ENCODE measurements around the gene H3-3A.
"Not testable (repeated sequence)": the region's sequence is repeated elsewhere in the genome, so short reads cannot be mapped to it uniquely, and the experiment has no call there.

Gene H3-3A

GRCh38 chr1:226085675-226086285, 23.3 kb downstream of the H3-3A start:
- no peak for DNase-seq (ENCODE audit: low spot score)

GRCh38 chr1:226086776-226087175, 24.3 kb downstream of the H3-3A start:
- no peak for DNase-seq (ENCODE audit: low spot score)

DNA sequence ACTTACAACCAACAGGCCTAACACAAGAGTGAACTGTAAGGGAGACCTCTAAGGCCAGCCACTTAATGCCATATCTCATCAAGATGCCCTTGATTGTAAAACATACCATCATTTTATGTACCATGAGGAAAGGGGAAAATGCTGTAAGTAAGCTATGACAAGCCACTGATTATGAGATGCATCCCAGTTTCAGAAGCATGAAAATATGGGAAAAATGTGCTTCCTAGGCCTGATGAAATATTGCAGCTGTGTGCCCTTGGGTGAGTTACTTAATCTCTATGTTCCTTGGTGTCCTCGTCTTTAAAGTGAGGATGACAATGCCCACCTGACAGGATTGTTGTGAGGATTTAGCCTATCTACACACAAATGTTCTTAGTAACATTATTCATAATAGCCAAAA, 28.9 kb downstream of the H3-3A start:
- no peak for DNase-seq (ENCODE audit: low spot score)

- not testable (repeated sequence) for DNase-seq (ENCODE audit: low spot score)
Measured at GRCh38 chr1:226092048-226092820, 29.7 kb downstream of the H3-3A start.

- no peak for DNase-seq (ENCODE audit: low spot score)
Measured at GRCh38 chr1:226092965-226093364, 30.4 kb downstream of the H3-3A start.

- DNase-seq (ENCODE audit: low spot score): no peak
Measured at GRCh38 chr1:226093621-226094020, 31.1 kb downstream of the H3-3A start.

DNA sequence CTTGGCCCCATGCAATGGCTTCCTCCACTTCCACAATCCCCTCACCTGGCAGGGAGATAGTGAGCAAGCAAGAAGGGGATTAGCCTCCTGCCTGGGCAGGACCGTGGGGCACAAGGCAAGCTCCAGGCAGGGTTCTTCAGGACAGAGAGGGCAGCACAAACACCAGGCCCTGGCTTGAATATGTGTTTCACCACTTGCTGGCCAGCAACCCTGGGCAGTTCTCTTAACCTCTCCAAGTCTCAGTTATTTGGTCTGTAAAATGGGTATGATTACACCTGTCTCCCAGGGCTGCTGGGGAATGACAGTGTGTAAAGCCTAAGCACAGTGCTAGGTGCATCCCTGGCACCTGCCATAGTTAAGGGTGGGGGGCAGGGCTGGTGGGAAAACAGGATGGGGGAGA, 31.9 kb downstream of the H3-3A start:
- no peak for DNase-seq (ENCODE audit: low spot score)

- DNase-seq (ENCODE audit: low spot score): no peak
Measured at GRCh38 chr1:226095286-226095685, 32.8 kb downstream of the H3-3A start.

DNA sequence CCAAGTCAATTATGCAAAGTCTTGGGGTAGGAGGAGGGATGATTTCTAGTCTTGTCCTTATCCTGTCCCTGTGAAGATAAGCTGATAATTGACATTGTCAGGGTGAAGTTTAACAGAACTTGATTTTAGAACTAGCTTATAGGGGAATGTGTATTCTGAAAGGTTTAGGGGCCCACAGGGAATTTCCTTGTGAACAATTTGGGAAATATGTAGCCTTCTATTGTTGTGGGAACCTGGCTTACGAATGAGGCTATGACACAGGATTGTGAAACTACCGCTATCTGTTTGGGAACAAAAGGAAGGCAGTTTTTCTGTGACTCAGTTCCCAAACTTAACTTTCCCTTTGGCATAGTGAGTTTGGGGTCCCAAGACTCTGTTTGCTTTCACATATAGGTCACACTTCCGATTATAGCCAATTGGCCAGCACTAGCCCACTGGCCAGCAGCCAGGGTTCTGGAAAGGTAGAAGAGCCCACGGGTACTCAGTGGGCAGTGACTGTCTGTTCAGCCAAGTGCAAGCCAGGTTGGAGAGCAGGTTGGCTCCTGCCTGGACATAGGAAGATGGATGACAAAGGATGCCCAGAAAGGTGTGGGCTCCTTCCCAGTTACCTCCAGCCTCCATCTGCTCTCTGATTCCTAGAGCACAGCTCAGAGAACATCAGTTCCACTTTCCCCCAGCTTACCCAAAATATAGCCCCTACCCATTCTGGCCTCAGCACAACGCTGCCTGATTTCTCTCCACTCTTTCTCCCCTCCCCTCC, 35.5 kb downstream of the H3-3A start:
- no peak for DNase-seq (ENCODE audit: low spot score)

DNA sequence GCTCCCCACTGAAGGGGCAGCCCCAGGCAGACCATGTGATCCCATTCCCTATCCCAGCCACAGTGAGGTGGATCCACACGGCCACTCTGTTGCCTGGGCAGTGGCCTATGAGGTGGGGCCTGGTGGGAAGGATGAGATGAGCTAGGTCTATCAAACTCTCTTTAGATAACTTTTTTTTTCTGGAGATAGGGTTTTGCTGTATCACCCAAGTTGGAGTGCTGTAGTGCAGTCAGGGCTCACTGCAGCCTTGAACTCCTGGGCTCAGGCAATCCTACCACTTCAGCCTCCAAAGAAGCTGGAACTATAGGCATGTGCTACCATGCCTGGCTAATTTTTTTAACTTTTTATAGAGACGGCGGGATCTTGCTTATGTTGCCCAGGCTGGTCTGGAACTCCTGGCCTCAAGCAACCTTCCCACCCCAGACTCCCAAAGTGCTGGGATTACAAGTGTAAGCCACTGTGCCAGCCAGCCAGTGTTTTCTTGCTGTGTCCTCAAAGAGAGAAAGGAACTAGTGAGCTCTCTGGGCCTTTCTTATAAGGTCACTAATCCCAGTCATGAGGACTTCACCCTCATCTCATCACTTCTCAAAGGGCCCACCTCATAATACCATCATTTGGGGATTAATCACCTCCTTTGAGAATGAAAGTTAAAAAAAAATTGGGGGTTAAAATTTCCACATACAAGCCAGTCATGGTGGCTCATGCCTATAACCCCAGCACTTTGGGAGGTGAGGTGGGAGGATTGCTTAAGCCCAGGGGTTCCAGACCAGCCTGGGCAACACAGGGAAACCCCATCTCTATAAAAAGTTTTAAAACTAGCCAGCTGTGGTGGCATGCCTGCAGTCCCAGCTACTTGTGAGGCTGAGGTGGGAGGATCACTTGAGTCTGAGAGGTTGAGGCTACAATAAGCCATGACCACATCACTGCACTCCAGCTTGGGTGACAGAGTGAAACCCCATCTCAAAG, 36.6 kb downstream of the H3-3A start:
- no peak for DNase-seq (ENCODE audit: low spot score)

- DNase-seq (ENCODE audit: low spot score): no peak
Measured at GRCh38 chr1:226100436-226101391, 38.2 kb downstream of the H3-3A start.

GRCh38 chr1:226104671-226105121, 42.2 kb downstream of the H3-3A start:
- DNase-seq (ENCODE audit: low spot score): no peak

GRCh38 chr1:226107471-226108460, 45.2 kb downstream of the H3-3A start:
- no peak for DNase-seq (ENCODE audit: low spot score)

GRCh38 chr1:226108935-226109828, 46.7 kb downstream of the H3-3A start:
- DNase-seq (ENCODE audit: low spot score): no peak

- peak; percentile 76 for DNase-seq (ENCODE audit: low spot score)
Measured at GRCh38 chr1:226109829-226110248, 47.3 kb downstream of the H3-3A start.

DNA sequence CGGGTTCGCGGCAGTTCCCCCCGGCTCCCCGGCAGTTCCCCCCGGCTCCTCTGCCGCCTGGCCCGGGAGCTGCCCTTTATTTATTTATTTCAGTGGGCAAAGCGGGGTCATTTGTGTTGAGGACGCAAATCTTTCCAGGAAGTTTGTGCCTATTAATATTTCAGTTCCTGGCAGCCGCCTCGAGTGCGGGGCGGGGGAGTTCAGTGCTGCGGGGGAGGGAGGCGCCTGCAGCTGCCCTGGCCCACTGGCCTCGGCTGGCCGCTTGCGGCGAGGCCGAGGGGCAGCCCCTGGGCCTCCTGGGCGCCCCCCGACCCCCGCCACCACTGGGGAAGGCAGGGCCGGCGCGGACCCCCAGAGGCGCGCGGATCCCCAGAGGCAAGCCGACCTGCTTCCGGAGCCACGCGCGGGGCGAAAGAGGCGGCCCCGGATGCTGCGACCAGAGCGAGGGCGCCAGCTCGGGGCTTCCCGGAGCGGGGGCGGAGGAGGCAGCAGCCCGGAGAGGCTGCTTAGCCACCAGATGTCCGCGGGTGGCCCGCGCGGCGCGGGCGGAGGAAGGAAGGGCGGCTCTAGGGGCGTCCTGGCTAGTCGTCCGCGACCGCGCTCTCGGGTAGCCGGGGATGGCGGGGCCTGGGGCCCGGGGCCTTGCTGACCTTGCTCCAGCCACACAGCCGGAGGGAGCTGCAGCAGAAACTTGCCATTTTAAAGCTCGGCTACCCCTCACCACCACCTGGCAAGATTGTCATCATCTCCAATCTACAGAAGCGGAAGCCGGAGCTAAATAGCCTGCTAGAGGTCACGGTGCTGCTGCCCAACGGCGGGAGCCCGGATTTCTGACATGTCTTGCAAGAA, 48.0 kb downstream of the H3-3A start:
- DNase-seq (ENCODE audit: low spot score): peak; percentile 40

All from CD4-positive, alpha-beta T cell treated with Interleukin-15 for 4 hours (primary cell).